Amygdala (tissue), 56 donors: ENCODE data around the gene PAPPA2.

Experiments used
- DNase-seq, 56 donors: peaks; one replicate each; lab custom pipeline; 2025; lab: John Stamatoyannopoulos, UW

PAPPA2 gene

GRCh38 chr1:176691251-176692228 lies 228.6 kb downstream of the PAPPA2 start:
- peak in 10 of 56 donors; percentile 4 to 39 (median 12) for DNase-seq

- peak in 21 of 56 donors; percentile 3 to 53 (median 12) for DNase-seq
These were observed 229.5 kb downstream of the PAPPA2 start for GRCh38 chr1:176692431-176692830.

- DNase-seq = no peak
These were observed 230.2 kb downstream of the PAPPA2 start for GRCh38 chr1:176692988-176693696.

- no peak for DNase-seq
These were observed 230.8 kb downstream of the PAPPA2 start for GRCh38 chr1:176693697-176694329.

- DNase-seq = no peak
These were observed 231.7 kb downstream of the PAPPA2 start for GRCh38 chr1:176694713-176695112.

GRCh38 chr1:176696109-176696508 lies 233.1 kb downstream of the PAPPA2 start:
- no peak for DNase-seq

GRCh38 chr1:176696689-176697088 lies 233.7 kb downstream of the PAPPA2 start:
- no peak for DNase-seq

- no peak for DNase-seq
These were observed 236.8 kb downstream of the PAPPA2 start for GRCh38 chr1:176699821-176700220.

GRCh38 chr1:176701151-176701866 lies 238.3 kb downstream of the PAPPA2 start:
- DNase-seq = no peak

- no peak for DNase-seq
These were observed 239.9 kb downstream of the PAPPA2 start for GRCh38 chr1:176702901-176703300.

GRCh38 chr1:176705585-176705984 lies 242.6 kb downstream of the PAPPA2 start:
- DNase-seq = no peak

GRCh38 chr1:176717066-176717750 lies 254.2 kb downstream of the PAPPA2 start:
- peak in 9 of 56 donors; percentile 0 to 75 (median 22) for DNase-seq

- no peak for DNase-seq
These were observed 256.5 kb downstream of the PAPPA2 start for GRCh38 chr1:176719447-176719846.

- DNase-seq = no peak
These were observed 257.9 kb downstream of the PAPPA2 start for GRCh38 chr1:176720838-176721237.

GRCh38 chr1:176733661-176734060 lies 270.7 kb downstream of the PAPPA2 start:
- DNase-seq = no peak

- DNase-seq = no peak
These were observed 272.2 kb downstream of the PAPPA2 start for GRCh38 chr1:176735201-176735600.

- no peak for DNase-seq
These were observed 273.0 kb downstream of the PAPPA2 start for GRCh38 chr1:176736015-176736414.

- DNase-seq = no peak
These were observed 278.2 kb downstream of the PAPPA2 start for GRCh38 chr1:176741181-176741580.

GRCh38 chr1:176742322-176742721 lies 279.3 kb downstream of the PAPPA2 start:
- no peak for DNase-seq

- DNase-seq = no peak
These were observed 281.2 kb downstream of the PAPPA2 start for GRCh38 chr1:176744142-176744541.
